SU-DHL-6 (cell line): ENCODE results near the gene WIPF1.

Experiments
- H2AFZ ChIP-seq: fragments of 200-600 bp; sonication (generic); 2 replicates; pipeline ENCODE4 v1.6.1; 2014; ENCODE audit warnings: low read depth, mild to moderate bottlenecking, moderate library complexity, mixed read lengths, antibody characterized with exemption, low read length; ENCODE audit not compliant: severe bottlenecking
- H3F3A ChIP-seq: fragments of 200-600 bp; shearing (Covaris generic); 2 replicates; pipeline ENCODE4 v1.6.0; 2016; ENCODE audit warnings: antibody characterized with exemption, mild to moderate bottlenecking; ENCODE audit not compliant: insufficient read depth
- H3K27ac ChIP-seq: fragments of 200-600 bp; sonication (generic); 2 replicates; pipeline ENCODE4 v1.5.1; 2016; ENCODE audit warnings: low read depth, mild to moderate bottlenecking, low read length, moderate library complexity, mixed read lengths
- H3K27me3 ChIP-seq: fragments of 200-600 bp; sonication (generic), shearing (Covaris generic); 2 replicates; pipeline ENCODE4 v1.6.0; 2014; ENCODE audit warnings: mild to moderate bottlenecking, low read length
- H3K36me3 ChIP-seq: fragments of 200-600 bp; sonication (generic); 2 replicates; pipeline ENCODE4 v1.6.1; 2014; ENCODE audit warnings: mild to moderate bottlenecking, low read length, mixed read lengths
- H3K4me2 ChIP-seq: fragments of 300-600, 200-600 bp; shearing (Covaris generic), sonication (generic); 2 replicates; pipeline ENCODE4 v1.6.0; 2014; ENCODE audit warnings: low read length, low read depth, mild to moderate bottlenecking; ENCODE audit not compliant: poor library complexity, severe bottlenecking
- H3K4me3 ChIP-seq: fragments of 200-600 bp; sonication (generic); 2 replicates; pipeline ENCODE4 v1.5.1; 2014; ENCODE audit warnings: antibody characterized with exemption, low read length, mild to moderate bottlenecking, mixed read lengths; ENCODE audit not compliant: insufficient read depth, poor library complexity, severe bottlenecking
- H3K79me2 ChIP-seq: fragments of 200-600 bp; sonication (generic); 2 replicates; pipeline ENCODE4 v1.6.1; 2014; ENCODE audit warnings: mild to moderate bottlenecking, low read length, moderate library complexity; ENCODE audit not compliant: insufficient read depth
- H3K9ac ChIP-seq: fragments of 200-600 bp; sonication (generic); 2 replicates; pipeline ENCODE4 v1.7.0; 2014; ENCODE audit warnings: mild to moderate bottlenecking, low read length
- H3K9me2 ChIP-seq: fragments of 200-600 bp; sonication (generic); replicated peaks from 2 replicates; pipeline ENCODE4 v1.6.1; 2014; ENCODE audit warnings: low read length; ENCODE audit not compliant: insufficient read depth
- H3K9me3 ChIP-seq: fragments of 200-600 bp; sonication (generic); 2 replicates; pipeline ENCODE4 v1.6.1; 2014; ENCODE audit warnings: low read length, mixed read lengths; ENCODE audit not compliant: insufficient read depth
- H4K20me1 ChIP-seq: fragments of 200-600 bp; sonication (generic); 2 replicates; pipeline ENCODE4 v1.6.1; 2014; ENCODE audit warnings: low read depth, mild to moderate bottlenecking, antibody characterized with exemption, low read length, moderate library complexity, mixed read lengths
- CTCF ChIP-seq: fragments of 200-600 bp; sonication (generic); IDR thresholded peaks from one replicate; pipeline ENCODE4 v1.5.1; 2017; ENCODE audit warnings: antibody characterized with exemption, mild to moderate bottlenecking, low read length, moderate library complexity; ENCODE audit not compliant: insufficient read depth, poor library complexity, severe bottlenecking
- EZH2phosphoT487 ChIP-seq: fragments of 200-600 bp; sonication (generic), shearing (Covaris generic); conservative IDR thresholded peaks from 2 replicates; pipeline ENCODE4 v1.6.1; 2018; ENCODE audit warnings: mild to moderate bottlenecking, antibody characterized with exemption, low read length, moderate library complexity, mixed read lengths

Gene WIPF1

GRCh38 chr2:174617718-174618117, 20.1 kb upstream of the WIPF1 start:
- Histone ChIP-seq H4K20me1 (no peaks in the 10 kb centered on the region), H3K4me2 (no peak overlapping the region), H3K27me3 (no peaks in the 10 kb centered on the region), H2AFZ (no peak overlapping the region), H3K4me3 (no peak overlapping the region), H3K79me2 (no peaks in the 10 kb centered on the region), H3K9ac (no peak overlapping the region), H3F3A (0 out of 2 replicates have a peak, but pooled peaks cover 2% of the 10 kb centered on the region), H3K27ac (no peak overlapping the region), H3K9me3 (no peaks in the 10 kb centered on the region), H3K36me3 (peaks cover 3% of the 10 kb centered on the region; the same call in 1 of the 2 replicates), H3K9me2 (no peaks in the 10 kb centered on the region)
- TF ChIP-seq CTCF: no peak

GRCh38 chr2:174617120-174617519, 19.5 kb upstream of the WIPF1 start:
- H3K9ac ChIP-seq: no peak overlapping the region
- no peaks in the 10 kb centered on the region for H3K79me2 ChIP-seq
- no peak overlapping the region for H3K4me3 ChIP-seq
- no peaks in the 10 kb centered on the region for H3K9me2 ChIP-seq
- no peak overlapping the region for H3K27ac ChIP-seq
- no peak overlapping the region for H3K4me2 ChIP-seq
- H3K36me3 ChIP-seq: peaks cover 3% of the 10 kb centered on the region; the same call in 1 of the 2 replicates
- no peak for TF ChIP-seq EZH2phosphoT487
- no peak for TF ChIP-seq CTCF
- H3K9me3 ChIP-seq: no peaks in the 10 kb centered on the region
- H3K27me3 ChIP-seq: no peaks in the 10 kb centered on the region
- 0 out of 2 replicates have a peak, but pooled peaks cover 2% of the 10 kb centered on the region for H3F3A ChIP-seq
- no peaks in the 10 kb centered on the region for H4K20me1 ChIP-seq
- no peak overlapping the region for H2AFZ ChIP-seq

- H3K27me3 ChIP-seq: no peaks in the 10 kb centered on the region
- TF ChIP-seq CTCF (no peak), EZH2phosphoT487 (no peak)
- no peaks in the 10 kb centered on the region for H3K9me2 ChIP-seq
- H2AFZ ChIP-seq: no peak overlapping the region
- H4K20me1 ChIP-seq: no peaks in the 10 kb centered on the region
- no peak overlapping the region for H3K9ac ChIP-seq
- no peak overlapping the region for H3K4me3 ChIP-seq
- no peak overlapping the region for H3K4me2 ChIP-seq
- no peak overlapping the region for H3K27ac ChIP-seq
- no peaks in the 10 kb centered on the region for H3K9me3 ChIP-seq
- H3K79me2 ChIP-seq: no peaks in the 10 kb centered on the region
- H3K36me3 ChIP-seq: peaks cover 3% of the 10 kb centered on the region; the same call in 1 of the 2 replicates
- 0 out of 2 replicates have a peak, but pooled peaks cover 2% of the 10 kb centered on the region for H3F3A ChIP-seq
Measured at GRCh38 chr2:174615871-174616436, 18.4 kb upstream of the WIPF1 start.
